Measurements from ENCODE around the gene EPGN.
A peak's percentile ranks its signal among the peaks of the same experiment; 100 is the strongest.

Gene EPGN

GRCh38 chr4:74305000-74305399, 3.3 kb upstream of the EPGN start:
- TF ChIP-seq, protein P1, sequence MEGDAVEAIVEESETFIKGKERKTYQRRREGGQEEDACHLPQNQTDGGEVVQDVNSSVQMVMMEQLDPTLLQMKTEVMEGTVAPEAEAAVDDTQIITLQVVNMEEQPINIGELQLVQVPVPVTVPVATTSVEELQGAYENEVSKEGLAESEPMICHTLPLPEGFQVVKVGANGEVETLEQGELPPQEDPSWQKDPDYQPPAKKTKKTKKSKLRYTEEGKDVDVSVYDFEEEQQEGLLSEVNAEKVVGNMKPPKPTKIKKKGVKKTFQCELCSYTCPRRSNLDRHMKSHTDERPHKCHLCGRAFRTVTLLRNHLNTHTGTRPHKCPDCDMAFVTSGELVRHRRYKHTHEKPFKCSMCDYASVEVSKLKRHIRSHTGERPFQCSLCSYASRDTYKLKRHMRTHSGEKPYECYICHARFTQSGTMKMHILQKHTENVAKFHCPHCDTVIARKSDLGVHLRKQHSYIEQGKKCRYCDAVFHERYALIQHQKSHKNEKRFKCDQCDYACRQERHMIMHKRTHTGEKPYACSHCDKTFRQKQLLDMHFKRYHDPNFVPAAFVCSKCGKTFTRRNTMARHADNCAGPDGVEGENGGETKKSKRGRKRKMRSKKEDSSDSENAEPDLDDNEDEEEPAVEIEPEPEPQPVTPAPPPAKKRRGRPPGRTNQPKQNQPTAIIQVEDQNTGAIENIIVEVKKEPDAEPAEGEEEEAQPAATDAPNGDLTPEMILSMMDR (IDR thresholded peaks at IDR 0.05; ENCODE audit: extremely low read depth, missing control alignments), result no peak
- DNase-seq (ENCODE audit: low spot score), result no peak

GRCh38 chr4:74307170-74307569, 1.1 kb upstream of the EPGN start:
- no peak for DNase-seq (ENCODE audit: low spot score)
- TF ChIP-seq, protein P1 (IDR thresholded peaks at IDR 0.05; ENCODE audit: extremely low read depth, missing control alignments), result no peak

- TF ChIP-seq, protein P1 (IDR thresholded peaks at IDR 0.05; ENCODE audit: extremely low read depth, missing control alignments), result no peak
- no peak for DNase-seq (ENCODE audit: low spot score)
These were observed 953 bp downstream of the EPGN start for GRCh38 chr4:74309223-74309622.

DNA sequence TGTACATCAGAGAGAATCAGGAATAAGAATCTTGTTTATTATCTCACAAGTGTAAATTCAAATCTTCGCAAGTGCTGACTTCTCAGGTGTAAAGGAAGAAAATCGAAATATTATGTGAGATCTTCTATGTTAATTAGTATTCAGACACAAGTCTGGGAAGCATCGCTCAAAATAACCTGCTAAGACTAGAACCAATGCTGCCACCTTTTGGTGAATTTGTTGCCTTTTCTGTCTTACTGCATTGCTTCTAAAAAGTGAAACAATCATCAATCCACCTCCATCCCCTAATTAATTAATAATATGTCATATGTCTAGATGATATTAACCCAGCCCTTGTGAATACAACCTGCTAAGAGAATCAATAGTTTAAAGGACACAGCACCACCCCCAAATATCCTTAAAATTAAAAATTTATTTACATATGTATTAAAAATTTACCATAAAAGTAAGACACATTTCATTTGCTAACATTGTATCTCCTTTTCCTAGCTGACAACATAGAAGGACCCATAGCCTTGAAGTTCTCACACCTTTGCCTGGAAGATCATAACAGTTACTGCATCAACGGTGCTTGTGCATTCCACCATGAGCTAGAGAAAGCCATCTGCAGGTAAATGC, 3.5 kb downstream of the EPGN start:
- peak; percentile 16 for DNase-seq (ENCODE audit: low spot score)
- TF ChIP-seq, protein P1 (IDR thresholded peaks at IDR 0.05; ENCODE audit: extremely low read depth, missing control alignments), result no peak

GRCh38 chr4:74314329-74314728, 6.1 kb downstream of the EPGN start:
- DNase-seq (ENCODE audit: low spot score), result no peak
- TF ChIP-seq, protein P1 (IDR thresholded peaks at IDR 0.05; ENCODE audit: extremely low read depth, missing control alignments), result no peak

- TF ChIP-seq, protein P1 (IDR thresholded peaks at IDR 0.05; ENCODE audit: extremely low read depth, missing control alignments), result no peak
- no peak for DNase-seq (ENCODE audit: low spot score)
These were observed 6.7 kb downstream of the EPGN start for GRCh38 chr4:74314944-74315343.

DNA sequence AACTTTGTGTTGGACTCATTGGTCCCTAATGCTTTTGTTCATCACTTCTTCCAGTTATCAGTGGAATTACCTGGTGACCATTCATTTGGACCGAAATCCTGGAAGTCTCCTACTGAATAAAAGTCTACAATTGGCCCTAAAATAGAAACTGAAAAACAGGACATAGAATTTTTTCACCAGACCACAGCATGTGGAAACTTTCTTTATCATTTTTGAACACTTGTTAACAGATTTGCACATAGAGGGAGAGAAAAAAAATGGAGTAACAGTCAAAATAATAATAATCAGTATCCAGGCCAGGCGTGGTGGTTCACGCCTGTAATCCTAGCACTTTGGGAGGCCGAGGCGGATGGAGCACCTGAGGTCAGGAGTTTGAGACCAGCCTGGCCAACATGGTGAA, 7.1 kb downstream of the EPGN start:
- DNase-seq (ENCODE audit: low spot score), result no peak
- TF ChIP-seq, protein P1 (IDR thresholded peaks at IDR 0.05; ENCODE audit: extremely low read depth, missing control alignments), result no peak
